Smooth muscle cell of trachea (primary cell): ENCODE measurements around the gene GPR142. TPM values are rescaled to one million over a fixed set of nuclear protein-coding genes. Genes with fewer than 3 reads are reported as not detected.

Source experiments
- total RNA-seq: library from RNA; depleted of rRNA; stranded (reverse); fragments of >200 nt; gene quantifications from 2 replicates; pipeline ENCODE4 v1.2.1, GENCODE V29; 2014

Gene GPR142
- total RNA-seq: 1.3 TPM in 1 of 2 replicates, not detected in the other

GRCh38 chr17:74367206-74367605 lies at the start of gene GPR142:
TSS of gene GPR142 (plus strand) at chr17:74367506. CDS start at chr17:74369541, 2,035 bp downstream.

DNA sequence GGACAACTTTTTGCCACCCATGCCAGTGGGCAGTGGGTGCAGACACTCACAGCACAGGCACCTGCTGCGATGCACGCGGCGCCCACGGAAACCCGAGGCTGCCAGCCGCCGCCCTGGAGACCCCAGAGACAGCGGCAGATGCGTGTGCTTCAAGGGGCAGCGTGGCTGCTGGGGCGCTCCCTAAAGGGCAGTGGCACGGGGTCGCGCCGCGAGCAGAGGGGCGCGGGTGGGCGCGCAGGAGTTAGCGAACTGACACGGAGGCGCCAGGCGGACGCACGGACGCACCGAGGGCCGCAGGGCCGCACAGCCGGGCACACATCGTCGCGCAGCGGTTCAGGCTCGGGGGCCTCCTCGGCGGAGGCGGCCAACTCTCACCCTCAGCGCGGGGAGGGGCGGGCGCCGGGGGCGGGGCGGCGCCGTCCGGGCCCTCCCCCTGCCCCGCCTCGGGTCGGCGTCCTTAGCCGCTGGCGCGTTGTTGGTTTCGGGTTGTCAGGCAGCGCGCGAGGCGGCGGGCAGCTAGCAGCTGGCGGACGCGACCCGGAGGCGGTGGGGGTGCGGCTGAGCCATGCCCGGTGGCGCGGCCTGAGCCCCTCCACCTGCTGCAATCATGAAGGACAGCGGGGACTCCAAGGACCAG lies 41.4 kb upstream of the GPR142 start, which contains the start of gene KIF19:
Gene KIF19 (plus strand): TSS at position 484 of the 637 bp plus-strand sequence. CDS start 124 bp downstream, at position 608.

GRCh38 chr17:74361230-74362068 lies 5.9 kb upstream of the GPR142 start, which contains the start of gene BTBD17:
TSS of gene BTBD17 (minus strand) at chr17:74361868. CDS start at chr17:74361819, 49 bp downstream.

Other genes starting within 250 kb of the GPR142 start
- gene RPL38, start 163.8 kb upstream of the GPR142 start, total RNA-seq: 646 and 1,211 TPM in 2 replicates
- 3.8 and 4.1 TPM in 2 replicates for gene TTYH2, start 153.9 kb upstream of the GPR142 start, total RNA-seq
- not detected in 2 replicates for gene DNAI2, start 93.3 kb upstream of the GPR142 start, total RNA-seq
- under 0.01 TPM in 1 of 2 replicates, not detected in the other for gene KIF19, start 41.3 kb upstream of the GPR142 start, total RNA-seq
- 0.17 TPM in 1 of 2 replicates, not detected in the other for gene BTBD17, start 5.6 kb upstream of the GPR142 start, total RNA-seq
- gene GPRC5C, start 64.6 kb downstream of the GPR142 start, total RNA-seq: 2.3 and 4.8 TPM in 2 replicates
- 0.50 TPM in 1 of 2 replicates, not detected in the other for gene CD300A, start 99.1 kb downstream of the GPR142 start, total RNA-seq
- gene CD300LB, start 164.0 kb downstream of the GPR142 start, total RNA-seq: under 0.01 TPM in 1 of 2 replicates, not detected in the other
- gene CD300C, start 178.6 kb downstream of the GPR142 start, total RNA-seq: not detected in 2 replicates
- not detected in 2 replicates for gene CD300H, start 200.0 kb downstream of the GPR142 start, total RNA-seq
- not detected in 2 replicates for gene CD300LD, start 224.8 kb downstream of the GPR142 start, total RNA-seq